ENCODE measurements around the gene HOXA5. TPM values are rescaled to one million over a fixed set of nuclear protein-coding genes. Genes with fewer than 3 reads are reported as not detected.

HOXA5 gene
- total and polyA plus RNA-seq, 2 donors (not counting 3 experiments of a cell fraction or from before 2014, with no cell fraction given) = 18.6 to 18.8 TPM

DNA sequence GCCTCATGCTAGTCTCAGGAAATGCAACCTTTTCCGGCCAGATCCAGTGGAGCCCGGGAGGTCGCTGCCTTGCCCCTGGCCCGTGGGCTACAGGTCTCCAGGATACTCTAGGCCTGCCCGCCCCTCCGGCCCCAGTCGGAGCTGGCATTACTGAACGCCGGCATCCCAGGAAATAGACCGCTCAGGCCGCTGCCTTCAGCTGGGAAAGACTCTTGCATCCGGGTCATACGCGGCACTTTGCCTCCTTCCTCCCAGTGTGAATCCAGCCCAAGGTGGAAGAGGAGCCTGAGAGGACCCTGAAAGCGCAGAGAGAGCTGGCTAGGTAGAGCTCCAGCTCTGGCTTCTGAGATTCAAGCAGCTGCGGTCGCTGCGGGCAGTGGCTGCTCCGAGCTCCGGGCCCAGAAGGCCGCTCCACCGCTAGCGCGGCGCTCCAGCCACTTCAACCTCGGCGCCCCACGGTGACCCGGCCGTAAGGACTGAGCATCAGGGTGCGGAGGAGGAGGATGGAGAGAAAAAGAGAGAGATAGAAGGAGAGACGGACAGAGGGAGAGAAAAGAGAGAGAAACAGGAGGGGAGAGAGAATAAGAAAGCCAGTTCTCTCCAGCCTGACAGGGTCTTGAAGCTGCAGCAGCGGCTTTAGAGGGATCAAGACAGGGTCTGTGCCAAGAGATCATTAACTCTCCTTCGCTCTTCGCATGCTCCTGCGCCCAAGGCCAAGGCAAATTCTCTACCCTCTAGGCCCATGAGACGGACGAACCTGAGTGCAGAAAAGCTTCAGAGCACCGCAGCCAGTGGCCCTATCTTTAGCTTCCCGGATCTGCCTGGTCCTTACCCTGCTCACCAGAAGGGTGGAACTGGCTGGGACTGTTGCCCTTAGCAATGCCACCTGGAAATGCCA is 32.4 kb upstream of the HOXA5 start:
- CTCF ChIA-PET = interaction anchor here (1.2 to 8.0 kb wide), 11 partner anchors 6 to 806 kb away, joined by 4 to 86 read pairs (median 7); partner anchors contain the start of genes HOXA11, HOXA3 and HOXA5
- Histone ChIP-seq H3K27ac (ENCODE audit: insufficient read depth, low read depth, low read length) (peak overlapping the region; percentile 96), H3K4me3 (replicated peaks in 1 of 3; ENCODE audit: insufficient read depth in 1 of 3, low read depth in 1 of 3, low read length in 3 of 3) (peak overlapping the region in 2 of 3 experiments; percentile 34 to 94), H4K20me1 (replicated peaks; ENCODE audit: control insufficient read depth, extremely low read depth, insufficient read depth, low read length) (no peaks in the 10 kb centered on the region), H3K4me2 (ENCODE audit: insufficient read depth, low read length) (peak overlapping the region; percentile 98), H3K9me1 (replicated peaks; ENCODE audit: control insufficient read depth, extremely low read depth, insufficient read depth, low read length) (no peaks in the 10 kb centered on the region), H3K9ac (replicated peaks; ENCODE audit: extremely low read depth, insufficient read depth, low read length) (peak overlapping the region; percentile 95), H3K27me3 (ENCODE audit: control insufficient read depth in 2 of 2, insufficient read depth in 2 of 2, low read length in 2 of 2) (no peaks in the 10 kb centered on the region), H2AFZ (ENCODE audit: low read depth, low read length) (no peak overlapping the region), H3K9me3 (replicated peaks; ENCODE audit: control insufficient read depth, insufficient read depth, low read length) (no peaks in the 10 kb centered on the region), H3K36me3 (ENCODE audit: control insufficient read depth in 2 of 2, extremely low read depth in 1 of 2, insufficient read depth in 2 of 2, low read length in 2 of 2) (no peaks in the 10 kb centered on the region), H3K79me2 (ENCODE audit: control insufficient read depth, insufficient read depth, low read length) (peaks cover 96% of the 10 kb centered on the region), H3K4me1 (ENCODE audit: control insufficient read depth, extremely low read depth, insufficient read depth, low read length) (peaks cover 67% of the 10 kb centered on the region)
- dilution Hi-C loops (cut with MboI; ENCODE audit: extremely low pct_ligation_motif_present, low sequenced_read_pairs) = no loop called here
- no TSS peak for BruUV-seq (replicated peaks)
- DNase-seq (ENCODE audit: low read depth, low spot score) (peak; percentile 71), FAIRE-seq (peak; percentile 55)
- TF ChIP-seq EZH2 (IDR thresholded peaks at IDR 0.05; ENCODE audit: borderline replicate concordance, low read depth, low read length, severe bottlenecking) (no peak), GATA2 (IDR thresholded peaks at IDR 0.05; ENCODE audit: insufficient read depth, insufficient read length, low read depth, low read length) (no peak), POLR2AphosphoS5 (IDR thresholded peaks at IDR 0.05; ENCODE audit: insufficient read depth, low read depth, low read length) (no peak), FOS (IDR thresholded peaks at IDR 0.05; ENCODE audit: borderline replicate concordance, insufficient read depth, low read length) (no peak), MYC (IDR thresholded peaks at IDR 0.05; ENCODE audit: low read depth, low read length) (no peak), POLR2A (IDR thresholded peaks at IDR 0.05; ENCODE audit: low read depth, low read length) (no peak), JUN (IDR thresholded peaks at IDR 0.05; ENCODE audit: borderline replicate concordance, insufficient read depth, insufficient read length, low read depth) (no peak)
- TF ChIP-seq, protein P1, sequence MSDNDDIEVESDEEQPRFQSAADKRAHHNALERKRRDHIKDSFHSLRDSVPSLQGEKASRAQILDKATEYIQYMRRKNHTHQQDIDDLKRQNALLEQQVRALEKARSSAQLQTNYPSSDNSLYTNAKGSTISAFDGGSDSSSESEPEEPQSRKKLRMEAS (IDR thresholded peaks at IDR 0.05; ENCODE audit: insufficient read depth, insufficient read length) = no peak
- TF ChIP-seq, protein P2, sequence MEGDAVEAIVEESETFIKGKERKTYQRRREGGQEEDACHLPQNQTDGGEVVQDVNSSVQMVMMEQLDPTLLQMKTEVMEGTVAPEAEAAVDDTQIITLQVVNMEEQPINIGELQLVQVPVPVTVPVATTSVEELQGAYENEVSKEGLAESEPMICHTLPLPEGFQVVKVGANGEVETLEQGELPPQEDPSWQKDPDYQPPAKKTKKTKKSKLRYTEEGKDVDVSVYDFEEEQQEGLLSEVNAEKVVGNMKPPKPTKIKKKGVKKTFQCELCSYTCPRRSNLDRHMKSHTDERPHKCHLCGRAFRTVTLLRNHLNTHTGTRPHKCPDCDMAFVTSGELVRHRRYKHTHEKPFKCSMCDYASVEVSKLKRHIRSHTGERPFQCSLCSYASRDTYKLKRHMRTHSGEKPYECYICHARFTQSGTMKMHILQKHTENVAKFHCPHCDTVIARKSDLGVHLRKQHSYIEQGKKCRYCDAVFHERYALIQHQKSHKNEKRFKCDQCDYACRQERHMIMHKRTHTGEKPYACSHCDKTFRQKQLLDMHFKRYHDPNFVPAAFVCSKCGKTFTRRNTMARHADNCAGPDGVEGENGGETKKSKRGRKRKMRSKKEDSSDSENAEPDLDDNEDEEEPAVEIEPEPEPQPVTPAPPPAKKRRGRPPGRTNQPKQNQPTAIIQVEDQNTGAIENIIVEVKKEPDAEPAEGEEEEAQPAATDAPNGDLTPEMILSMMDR (IDR thresholded peaks at IDR 0.05; ENCODE audit: extremely low read depth in 1 of 2, insufficient read depth in 1 of 2, low read depth in 1 of 2, low read length in 2 of 2) = no peak
- POLR2A ChIA-PET = interaction anchor here (1.0 to 2.5 kb wide), 5 partner anchors 9 to 976 kb away, joined by 3 to 8 read pairs (median 7); partner anchors contain the start of genes HNRNPA2B1, HOXA11, HOXA3 and HOXA9
- intact Hi-C loops (cut with micrococcal nuclease) = no loop called here
